Measurements from ENCODE around the gene SGTB.

Gene SGTB, protein sequence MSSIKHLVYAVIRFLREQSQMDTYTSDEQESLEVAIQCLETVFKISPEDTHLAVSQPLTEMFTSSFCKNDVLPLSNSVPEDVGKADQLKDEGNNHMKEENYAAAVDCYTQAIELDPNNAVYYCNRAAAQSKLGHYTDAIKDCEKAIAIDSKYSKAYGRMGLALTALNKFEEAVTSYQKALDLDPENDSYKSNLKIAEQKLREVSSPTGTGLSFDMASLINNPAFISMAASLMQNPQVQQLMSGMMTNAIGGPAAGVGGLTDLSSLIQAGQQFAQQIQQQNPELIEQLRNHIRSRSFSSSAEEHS

DNA sequence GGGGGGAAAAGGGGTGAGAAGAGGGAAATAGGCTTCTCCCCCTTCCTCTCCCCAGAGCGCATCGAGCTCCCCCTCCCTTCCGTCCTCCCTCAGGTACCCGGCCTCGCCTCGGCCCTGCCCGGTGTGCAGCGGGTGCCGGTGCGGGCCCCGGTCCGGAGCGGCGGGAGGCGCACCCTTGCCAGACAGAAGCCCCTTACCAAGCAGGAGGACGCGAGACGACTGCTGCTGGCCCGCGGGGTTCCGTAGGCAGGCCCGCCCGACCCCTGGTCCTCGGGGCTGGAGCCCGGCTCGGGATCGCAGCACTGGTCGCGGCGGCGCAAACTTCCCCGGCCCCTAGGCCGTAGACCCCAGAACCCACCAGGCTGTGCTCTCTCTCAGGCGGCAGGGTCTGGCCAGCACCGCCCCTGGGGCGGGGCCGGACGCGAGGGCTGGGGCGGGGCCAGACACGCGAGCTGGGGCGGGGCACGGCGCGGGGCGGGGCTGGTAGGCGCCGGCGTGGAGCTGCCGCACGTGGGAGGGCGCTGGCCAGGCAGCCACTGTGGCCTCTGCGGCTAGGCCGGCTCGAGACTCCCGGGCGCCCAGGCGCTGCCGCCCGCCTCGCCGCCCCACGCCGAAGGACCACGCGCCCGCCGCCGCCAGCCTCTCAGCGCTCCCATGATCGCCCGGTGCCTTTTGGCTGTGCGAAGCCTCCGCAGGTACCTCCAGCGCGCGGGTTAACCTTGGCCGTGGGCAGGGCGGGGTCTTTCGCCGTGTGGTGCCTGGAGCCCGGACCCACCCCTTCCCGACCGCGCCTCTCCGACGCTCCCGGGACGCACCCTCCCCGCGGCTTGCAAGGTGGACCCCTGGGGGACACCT is at the start of gene SGTB, which contains the start of gene NLN:
Gene SGTB (minus strand): TSS at position 390 of the 855 bp plus-strand sequence. CDS start 1,302 bp downstream, outside the sequence.
Gene NLN (plus strand): TSS at position 486 of the 855 bp plus-strand sequence. CDS start 169 bp downstream, at position 655.
- DNase-seq (ENCODE audit: low read depth in 2 of 2): peak; percentile 78 to 82

DNA sequence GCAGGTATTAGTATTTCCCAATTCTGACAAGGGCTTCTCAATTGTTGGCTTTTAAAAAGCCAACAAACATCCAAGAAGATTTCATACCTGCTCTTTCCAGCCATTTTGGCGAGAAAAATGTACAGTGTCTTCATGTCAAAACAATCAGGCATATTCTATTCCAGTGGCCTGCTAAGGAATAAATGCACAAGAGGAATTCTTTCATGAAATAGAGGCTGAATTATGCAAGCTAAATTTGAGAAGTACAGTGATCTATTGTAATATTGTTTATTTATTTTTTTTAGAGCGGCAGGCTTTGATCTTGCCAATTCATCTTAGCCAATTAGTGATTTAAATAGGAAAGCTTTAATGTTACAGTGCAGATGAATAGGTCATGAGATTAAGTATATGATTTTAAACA is 49.4 kb upstream of the SGTB start:
- DNase-seq (ENCODE audit: low read depth in 2 of 2): no peak

DNA sequence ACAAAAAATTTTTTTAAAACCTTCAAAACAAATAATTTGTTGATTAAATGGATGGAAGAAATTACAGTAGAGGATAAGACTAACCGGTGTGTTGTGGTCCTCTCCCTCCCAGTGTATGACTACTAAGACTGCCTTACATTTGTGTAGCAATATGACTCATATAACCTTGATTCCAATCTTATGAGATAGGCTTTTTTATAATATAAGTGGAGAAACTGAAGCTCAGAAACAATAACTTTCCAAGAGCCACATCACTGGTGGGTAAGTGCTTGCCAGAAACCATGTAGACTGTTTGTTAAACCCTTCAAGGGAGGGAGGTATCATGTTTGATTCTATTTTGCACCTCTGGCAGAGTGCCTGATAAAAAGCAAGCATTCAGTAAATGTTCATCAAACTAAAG is 47.6 kb upstream of the SGTB start:
- no peak for DNase-seq (ENCODE audit: low read depth in 2 of 2)

DNA sequence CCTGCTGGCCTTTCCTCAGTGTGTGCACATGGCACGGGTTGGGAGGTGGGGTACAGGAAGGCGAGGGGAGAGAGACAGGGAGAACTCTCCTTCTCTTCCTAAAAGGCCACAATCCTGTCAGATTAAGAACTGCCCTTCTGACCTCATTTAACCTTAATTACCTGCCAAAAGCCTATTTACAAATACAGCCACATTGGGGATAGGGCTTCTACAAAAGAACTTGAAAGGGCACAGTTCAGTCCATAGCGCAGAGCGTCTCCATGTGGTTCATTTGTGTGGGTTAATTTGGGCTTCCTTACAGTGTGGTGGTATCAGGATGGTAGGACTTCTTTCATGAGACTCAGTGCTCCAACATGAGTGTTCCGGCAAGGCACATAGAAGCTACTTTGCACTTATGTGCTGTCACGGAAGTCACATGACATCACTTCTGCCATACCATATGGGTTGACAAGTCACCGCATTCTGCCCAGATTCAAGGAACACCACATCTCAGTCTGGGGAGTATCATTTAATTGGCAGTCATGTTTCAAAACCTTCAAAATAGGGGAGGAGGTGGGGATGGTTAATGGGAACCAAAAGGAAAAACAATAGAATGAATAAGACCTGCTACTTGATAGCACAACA is 46.9 kb upstream of the SGTB start:
- DNase-seq (ENCODE audit: low read depth in 2 of 2): no peak

DNA sequence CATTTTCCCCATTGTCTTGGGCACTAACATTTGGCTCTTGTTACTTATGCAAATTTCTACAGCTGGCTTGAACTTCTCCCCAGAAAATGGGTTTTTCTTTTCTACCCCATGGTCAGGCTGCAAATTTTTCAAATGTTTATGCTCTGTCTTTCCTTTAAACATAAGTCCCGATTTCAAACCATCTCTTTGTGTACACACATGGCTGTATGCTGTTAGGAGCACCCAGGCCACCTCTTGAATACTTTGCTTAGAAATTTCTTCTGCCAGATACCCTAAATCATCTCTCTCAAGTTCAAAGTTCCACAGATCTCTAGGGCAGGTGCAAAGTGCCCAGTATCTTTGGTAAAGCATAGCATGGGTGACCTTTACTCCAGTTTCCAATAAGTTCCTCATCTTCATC is 45.7 kb upstream of the SGTB start:
- no peak for DNase-seq (ENCODE audit: low read depth in 2 of 2)

DNA sequence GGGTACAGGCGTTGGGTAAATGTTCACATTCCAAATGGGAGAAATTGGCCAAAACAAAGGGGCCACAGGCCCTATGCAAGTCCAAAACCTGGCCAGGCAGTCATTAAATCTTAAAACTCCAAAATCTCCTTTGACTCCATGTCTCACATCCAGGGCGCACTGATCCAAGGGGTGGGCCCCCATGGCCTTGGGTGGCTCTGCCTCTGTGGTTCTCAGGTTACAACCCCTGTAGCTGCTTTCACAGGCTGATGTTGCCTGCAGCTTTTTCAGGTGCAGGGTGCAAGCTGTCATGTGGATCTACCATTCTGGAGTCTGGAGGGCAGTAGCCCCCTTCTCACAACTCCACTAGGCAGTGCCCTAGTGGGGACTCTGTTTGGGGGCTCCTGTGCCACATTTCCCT is 44.9 kb upstream of the SGTB start:
- DNase-seq (ENCODE audit: low read depth in 2 of 2): no peak

DNA sequence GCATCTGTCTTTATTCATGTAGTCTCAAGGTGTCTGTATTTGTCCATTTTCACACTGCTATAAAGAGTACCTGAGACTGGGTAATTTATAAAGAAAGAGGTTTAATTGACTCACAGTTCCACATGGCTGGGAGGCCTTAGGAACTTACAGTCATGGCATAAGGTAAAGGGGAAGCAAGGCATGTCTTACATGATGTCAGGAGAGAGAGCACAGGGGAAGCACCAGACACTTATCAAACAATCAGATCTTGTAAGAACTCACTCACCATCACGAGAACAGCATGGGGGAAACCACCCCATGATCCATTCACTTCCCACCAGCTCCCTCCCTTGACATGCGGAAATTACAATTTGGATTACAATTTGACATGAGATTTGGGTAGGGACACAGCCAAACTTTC is 44.3 kb upstream of the SGTB start:
- no peak for DNase-seq (ENCODE audit: low read depth in 2 of 2)

DNA sequence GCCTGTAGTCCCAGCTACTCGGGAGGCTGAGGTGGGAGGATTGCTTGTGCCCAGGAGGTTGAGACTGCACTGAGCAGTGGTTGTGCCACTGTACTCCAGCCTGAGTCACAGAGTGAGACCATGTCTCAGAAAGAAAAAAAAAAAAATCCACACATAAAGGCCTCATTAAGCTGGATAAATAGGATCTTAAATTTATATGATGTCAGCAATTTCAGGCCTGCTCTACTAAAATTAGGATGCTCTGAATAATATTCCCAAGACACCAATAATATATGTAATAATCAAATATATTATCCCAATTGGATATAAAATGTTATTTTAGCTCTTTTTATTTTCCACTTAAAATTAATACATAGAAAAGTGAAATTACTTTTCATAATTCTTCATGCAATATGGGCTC is 43.7 kb upstream of the SGTB start:
- DNase-seq (ENCODE audit: low read depth in 2 of 2): no peak

DNA sequence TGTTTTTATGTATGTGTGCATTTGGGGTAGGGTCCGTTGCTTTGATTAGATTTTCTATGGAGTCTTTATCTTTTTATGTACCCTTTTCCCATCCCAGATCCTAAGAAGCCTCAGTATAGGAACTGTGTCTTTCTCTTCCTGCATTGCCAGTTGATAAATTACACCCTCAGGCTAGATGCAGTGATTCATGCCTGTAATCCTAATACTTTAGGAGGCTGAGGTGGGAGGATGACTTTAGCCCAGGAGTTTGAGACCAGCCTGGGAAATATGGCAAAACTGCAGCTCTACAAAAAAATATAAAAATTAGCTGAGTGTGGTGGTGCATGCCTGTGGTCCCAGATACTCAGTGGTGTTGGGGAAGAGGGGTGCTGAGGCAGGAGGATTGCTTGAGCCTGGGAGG is 40.3 kb upstream of the SGTB start:
- no peak for DNase-seq (ENCODE audit: low read depth in 2 of 2)

DNA sequence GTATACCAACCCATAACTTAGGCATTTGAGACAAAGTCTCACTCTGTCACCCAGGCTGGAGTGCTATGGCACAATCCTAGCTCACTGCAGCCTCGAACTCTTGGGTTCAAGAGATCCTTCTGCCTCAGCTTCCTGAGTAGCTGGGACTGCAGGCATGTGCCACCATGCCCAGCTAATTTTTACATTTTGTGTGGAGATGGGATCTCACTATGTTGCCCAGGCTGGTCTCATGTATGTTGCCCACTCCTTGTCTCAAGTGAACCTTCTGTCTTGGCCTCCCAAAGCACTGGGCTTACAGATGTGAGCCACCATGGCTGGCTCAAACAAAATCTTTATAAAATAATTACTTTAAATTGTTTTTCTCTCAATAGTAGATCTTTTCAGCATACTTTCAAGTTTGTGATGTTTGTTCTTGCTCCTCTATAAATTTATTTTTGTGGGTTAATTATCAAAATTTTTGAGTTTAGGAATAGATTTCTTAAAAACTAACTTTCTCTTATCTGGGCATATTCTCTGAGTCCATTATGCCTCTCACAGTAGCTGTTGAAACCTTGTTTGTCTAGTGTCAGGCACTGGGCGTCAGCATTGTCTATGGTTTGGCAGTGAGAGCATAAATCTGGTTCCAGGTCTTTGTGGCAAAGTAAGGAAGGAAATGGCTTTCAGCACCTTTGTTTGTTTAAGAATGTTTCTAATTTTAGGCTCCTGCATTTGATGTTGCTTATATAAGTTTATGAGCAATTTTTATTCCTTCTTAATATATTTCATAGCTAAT is 38.8 kb upstream of the SGTB start:
- DNase-seq (ENCODE audit: low read depth in 2 of 2): no peak

DNA sequence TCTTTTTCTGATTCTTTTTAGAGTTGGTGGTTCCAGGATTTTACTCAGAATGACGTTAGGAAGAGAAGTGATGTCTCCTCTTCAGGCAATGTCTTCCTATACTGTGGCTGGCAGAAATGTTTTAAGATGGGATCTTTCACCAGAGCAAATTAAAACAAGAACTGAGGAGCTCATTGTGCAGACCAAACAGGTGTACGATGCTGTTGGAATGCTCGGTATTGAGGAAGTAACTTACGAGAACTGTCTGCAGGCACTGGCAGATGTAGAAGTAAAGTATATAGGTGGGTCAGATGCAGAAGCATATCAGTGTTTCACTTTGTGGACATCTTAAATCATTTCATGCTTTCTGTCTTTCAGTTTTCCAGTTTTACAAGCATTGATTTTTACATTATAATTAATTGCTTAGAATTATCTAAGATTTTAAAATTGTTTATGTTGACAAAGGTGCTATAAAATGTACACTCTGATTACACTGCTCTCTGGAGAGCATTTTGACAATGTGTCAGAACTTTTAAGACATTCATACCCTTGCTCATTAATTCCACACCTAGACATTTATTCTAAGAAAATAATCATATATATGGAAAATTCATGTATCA is 36.7 kb upstream of the SGTB start:
- DNase-seq (ENCODE audit: low read depth in 2 of 2): no peak

DNA sequence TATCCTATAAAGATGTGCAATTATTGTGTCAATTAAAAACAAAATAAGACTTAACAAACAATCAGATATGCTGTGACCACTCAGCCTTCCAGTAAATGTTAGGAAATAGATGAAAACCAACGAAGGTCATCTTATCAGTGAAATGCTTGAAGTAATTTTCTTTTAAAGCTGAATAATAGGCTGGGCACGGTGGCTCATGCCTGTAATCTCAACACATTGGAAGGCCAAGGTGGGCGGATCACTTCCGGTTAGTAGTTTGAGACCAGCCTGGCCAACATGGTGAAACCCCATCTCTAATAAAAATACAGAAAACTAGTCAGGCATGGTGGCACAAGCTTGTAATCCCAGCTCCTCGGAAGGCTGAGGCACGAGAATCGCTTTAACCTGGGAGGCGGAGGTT is 31.3 kb upstream of the SGTB start:
- no peak for DNase-seq (ENCODE audit: low read depth in 2 of 2)

DNA sequence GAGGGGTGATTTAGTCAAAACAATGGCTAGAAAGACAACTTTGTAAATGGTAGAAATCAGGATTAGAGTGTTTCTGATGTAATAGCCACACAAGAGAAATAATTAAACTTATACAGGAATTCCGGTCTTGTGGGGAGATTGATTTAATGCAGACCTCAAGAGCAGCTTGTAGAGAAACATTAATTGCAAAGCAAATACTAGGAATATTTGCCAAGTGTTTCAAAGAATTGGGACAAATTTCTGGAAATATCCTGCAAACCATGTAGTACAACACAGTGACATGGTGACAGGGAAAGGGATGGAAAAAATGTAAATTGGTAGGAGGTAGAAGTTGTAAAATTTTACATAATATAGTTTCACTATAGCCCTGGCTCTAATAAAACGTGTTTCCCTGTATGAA is 29.0 kb upstream of the SGTB start:
- no peak for DNase-seq (ENCODE audit: low read depth in 2 of 2)

DNA sequence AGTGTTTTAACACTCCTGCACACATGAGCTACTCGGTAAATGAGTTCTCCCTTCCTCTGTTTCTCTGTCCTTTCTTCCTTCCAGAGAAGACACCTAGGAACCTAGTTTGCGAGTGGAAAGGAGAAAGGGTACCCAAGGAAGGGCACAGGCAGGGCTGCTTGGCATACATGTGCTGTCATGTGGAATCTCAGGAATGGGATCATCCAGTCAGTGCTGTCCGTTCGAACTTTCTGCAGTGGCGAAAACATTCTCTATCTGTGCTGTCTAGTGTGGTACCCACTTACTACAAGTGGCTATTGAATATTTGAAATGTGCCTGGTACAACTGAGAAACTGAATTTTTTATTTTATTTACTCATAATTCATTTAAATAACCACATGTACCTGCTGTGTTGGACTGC is 28.0 kb upstream of the SGTB start:
- DNase-seq (ENCODE audit: low read depth in 2 of 2): no peak

DNA sequence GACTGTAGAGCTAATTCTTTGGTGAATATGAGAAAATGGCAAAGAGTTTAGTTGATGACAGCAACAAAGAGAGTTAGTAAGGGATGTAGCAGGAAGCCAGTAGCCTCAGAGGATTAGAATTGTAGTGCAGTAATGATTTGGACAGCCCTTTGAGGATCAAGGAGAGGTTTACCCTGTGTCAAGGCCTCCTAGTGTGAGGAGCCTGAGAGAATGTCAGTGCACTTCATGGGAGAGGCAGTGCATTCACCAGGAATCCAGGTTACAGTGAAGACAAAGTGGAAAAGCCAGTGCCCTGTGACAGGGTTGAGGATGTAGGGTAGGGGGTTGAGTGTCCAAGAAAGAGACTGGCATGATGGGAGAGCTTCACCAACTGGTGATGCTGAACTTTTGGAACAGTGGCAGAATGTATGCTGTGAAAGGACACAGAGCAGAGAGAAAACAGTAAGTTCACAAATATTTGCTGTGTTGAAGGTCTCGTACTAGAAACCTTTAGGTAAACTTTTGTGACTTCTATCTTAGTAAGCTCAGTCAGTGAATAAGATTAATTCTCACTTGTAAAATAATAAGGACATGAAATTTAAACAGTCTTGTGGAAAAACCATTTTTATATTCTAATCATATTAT is 27.4 kb upstream of the SGTB start:
- no peak for DNase-seq (ENCODE audit: low read depth in 2 of 2)

DNA sequence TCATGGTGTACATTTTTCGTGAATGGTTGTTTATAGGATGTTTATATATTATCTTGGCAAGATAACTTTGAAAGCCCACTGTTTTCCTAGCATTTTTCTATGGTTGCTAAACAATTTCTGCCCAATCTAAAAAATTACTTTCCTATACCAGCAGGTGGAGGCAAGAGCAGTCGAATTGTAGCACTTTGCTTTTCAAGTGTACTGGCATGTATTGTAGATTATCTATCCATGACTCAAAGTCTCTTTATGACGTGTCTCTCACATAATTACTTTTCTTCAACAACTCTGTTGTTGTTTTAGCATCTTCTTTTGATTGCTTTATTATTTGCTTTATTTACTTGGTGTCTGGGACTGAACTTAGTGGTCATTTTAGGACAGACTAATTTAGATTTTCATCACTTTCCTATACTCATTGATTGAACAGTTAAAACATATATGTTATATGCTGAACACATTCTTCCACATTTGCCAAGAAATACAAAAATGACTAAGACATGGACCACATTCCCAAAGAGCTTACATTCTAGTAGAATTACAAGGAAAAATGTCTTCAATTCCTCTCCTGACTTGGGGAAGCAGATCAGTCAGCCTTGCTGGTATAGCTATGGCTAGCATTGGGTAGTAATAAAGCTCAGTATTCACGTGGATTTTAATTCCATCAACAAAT is 20.8 kb upstream of the SGTB start:
- no peak for DNase-seq (ENCODE audit: low read depth in 2 of 2)

DNA sequence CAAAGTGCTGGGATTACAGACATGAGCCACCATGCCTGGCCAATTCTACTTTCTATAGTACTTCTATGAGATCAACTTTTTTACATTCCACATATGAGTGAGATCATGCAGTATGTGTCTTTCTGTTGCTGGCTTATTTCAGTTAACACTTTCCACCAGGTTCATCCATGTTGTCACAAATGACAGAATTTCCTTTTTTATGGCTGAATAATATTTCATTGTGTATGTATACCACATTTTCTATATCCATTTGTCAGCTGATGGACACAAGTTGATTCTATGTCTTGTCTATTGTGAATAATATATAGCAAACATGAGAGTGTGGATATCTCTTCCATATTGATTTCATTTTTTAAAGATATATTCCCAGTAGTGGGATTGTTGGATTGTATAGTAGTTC is 17.3 kb upstream of the SGTB start:
- DNase-seq (ENCODE audit: low read depth in 2 of 2): no peak

DNA sequence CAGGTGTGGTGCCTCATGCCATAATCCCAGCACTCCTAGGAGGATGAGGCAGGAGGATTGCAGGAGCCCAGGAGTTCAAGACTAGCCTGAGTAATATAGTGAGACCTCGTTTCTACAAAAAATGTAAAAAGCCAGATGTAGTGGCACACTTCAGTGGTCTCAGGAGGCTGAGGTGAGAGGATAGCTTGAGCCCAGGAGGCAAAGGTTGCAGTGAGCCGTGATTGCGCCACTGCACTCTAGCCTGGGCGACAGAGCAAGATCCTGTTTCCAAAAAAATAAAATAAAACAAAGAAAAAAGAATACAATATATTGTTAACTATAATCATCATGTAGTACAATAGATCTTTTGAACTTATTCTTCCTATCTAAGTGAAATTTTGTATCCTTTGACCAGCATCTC is 16.4 kb upstream of the SGTB start:
- no peak for DNase-seq (ENCODE audit: low read depth in 2 of 2)

DNA sequence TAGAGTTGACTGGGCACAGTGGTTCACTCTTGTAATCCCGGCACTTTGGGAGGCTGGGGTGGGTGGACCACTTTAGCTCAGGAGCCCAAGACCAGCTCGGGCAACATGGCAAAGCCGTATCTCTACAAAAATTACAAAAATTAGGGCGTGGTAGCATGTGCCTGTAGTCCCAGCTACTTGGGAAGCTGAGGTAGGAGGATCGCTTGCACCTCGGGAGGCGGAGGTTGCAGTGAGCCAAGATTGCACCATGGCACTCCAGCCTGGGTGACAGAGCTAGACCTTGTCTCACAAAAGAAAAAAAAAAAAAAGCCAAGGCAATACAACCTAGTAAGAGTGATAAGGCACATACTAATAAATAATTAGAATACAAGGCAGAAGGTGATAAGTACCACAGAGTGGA is 15.9 kb upstream of the SGTB start:
- DNase-seq (ENCODE audit: low read depth in 2 of 2): no peak

DNA sequence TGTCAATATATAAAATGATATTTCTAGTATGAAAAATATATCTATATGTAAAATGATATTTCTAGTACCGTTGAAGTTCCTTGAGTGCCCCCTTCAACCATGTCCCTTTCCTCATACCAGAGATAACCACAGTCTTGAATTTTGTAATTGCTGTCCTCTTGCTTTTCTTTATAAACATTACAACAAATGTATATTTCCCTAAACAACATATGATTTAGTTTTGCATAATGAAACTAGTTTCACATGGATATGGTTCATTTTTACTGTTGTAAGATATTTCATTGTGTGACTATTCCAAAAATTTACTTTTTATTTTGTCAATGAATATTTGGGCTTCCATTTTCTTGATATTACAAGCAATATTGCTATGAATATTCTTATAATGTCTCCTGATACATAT is 14.1 kb upstream of the SGTB start:
- no peak for DNase-seq (ENCODE audit: low read depth in 2 of 2)

DNA sequence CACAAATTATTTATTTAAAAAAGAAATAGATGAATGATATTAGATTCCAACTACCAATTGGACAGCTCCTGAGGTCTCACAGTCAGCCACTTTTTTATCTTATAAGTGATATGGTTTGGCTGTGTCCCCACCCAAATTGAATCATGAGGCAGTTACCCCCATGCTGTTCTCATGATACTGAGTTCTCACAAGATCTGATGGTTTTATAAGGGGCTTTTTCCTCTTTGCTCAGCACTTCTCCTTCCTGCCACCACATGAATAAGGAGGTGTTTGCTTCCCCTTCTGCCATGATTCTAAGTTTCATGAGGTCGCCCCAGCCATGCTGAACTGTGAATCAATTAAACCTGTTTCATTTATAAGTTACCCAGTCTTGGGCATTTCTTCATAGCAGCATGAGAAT is 13.0 kb upstream of the SGTB start:
- DNase-seq (ENCODE audit: low read depth in 2 of 2): no peak
